CD4-positive, alpha-beta T cell treated with Interleukin-4 for 1 hour (primary cell): ENCODE results near the gene IGSF21.

Experiments
- DNase-seq, 2 donors: peaks; one replicate each; pipeline ENCODE4 v3.0.0-alpha.2; 2020 to 2022

Gene IGSF21

GRCh38 chr1:18271336-18271735, 163.7 kb downstream of the IGSF21 start:
- DNase-seq: no peak

- DNase-seq: no peak
These were observed 171.3 kb downstream of the IGSF21 start for GRCh38 chr1:18278946-18279345.

GRCh38 chr1:18279351-18280074, 171.9 kb downstream of the IGSF21 start:
- DNase-seq: no peak

- no peak for DNase-seq
These were observed 173.4 kb downstream of the IGSF21 start for GRCh38 chr1:18280956-18281355.

GRCh38 chr1:18282851-18283600, 175.4 kb downstream of the IGSF21 start:
- DNase-seq: no peak

DNA sequence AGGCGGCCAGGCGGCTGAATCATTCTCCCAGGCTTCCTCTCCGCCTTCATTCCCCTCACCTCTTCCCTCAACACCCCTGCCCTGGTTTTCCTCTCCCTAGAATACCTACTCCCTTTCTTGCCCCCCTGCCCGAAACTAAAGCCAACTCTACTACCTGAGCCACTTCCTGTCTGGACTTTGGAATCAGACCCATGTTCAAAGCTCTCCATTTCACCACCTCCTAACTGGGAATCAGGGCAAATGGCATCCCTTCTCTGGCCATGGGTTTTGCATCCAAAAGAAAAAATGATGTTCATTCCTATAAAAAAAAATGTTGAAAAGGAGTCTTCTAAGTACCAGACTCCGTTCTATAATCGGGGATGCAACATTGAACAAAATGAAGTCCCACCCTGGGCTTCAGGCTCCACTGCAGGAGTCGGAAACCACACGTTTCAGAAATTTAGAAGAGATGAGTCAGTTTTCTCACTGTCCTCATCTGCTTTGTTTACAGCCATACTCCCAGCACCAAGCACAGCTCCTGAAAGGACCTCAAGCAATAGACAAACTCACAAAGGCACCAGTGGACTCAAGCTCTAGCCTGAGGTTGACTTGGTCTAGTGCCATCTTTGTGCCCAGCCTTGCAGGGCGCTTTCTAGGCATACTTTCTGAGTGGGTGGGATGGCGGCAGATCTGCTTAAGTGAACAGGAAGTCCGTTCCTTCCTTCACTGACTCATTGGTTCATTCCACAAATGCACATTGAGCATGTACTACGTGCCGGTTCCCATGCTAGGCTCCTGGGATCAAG, 176.2 kb downstream of the IGSF21 start:
- no peak for DNase-seq

GRCh38 chr1:18284805-18285537, 177.4 kb downstream of the IGSF21 start:
- no peak for DNase-seq

GRCh38 chr1:18285538-18285924, 177.9 kb downstream of the IGSF21 start:
- no peak for DNase-seq

DNA sequence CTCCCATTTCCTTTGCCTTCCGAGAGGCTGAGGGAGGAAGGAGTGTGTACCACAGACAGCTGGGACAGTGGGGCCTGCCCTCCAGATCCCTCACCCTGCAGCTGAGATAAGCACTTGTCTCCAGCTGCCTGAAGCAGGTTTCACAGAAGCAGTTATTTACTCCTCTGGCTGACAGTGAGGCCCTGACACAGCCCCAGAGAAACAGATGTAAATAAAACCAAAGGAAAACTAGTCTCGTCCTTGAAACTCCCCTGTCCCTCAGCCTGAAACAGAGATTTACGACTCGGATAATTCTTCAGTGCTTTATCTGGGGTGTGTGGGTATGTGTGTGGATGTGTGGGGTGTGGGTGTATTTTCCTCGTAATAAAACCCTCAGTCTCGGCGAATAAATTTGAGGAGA, 181.1 kb downstream of the IGSF21 start:
- DNase-seq: no peak

DNA sequence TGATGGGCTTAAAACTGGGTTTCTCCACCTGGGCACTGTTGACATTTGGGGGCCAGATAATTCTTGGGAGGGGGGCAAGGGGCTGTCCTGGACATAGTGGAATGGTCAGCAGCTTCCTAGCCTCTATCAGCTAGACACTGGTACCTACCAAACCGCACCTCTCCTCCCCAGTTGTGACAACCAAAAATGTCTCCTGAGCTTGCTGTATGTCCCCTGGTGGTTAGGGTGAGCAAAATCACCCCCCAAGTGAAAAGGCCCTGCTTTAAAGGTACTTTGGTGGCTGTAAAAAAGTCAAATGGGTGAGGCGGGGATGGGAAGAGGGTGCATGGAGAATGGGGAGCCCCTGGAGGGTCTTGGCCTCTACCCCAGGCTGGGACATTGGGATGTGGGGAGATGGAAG, 182.0 kb downstream of the IGSF21 start:
- DNase-seq: no peak

- no peak for DNase-seq
These were observed 183.3 kb downstream of the IGSF21 start for GRCh38 chr1:18290740-18291412.

DNA sequence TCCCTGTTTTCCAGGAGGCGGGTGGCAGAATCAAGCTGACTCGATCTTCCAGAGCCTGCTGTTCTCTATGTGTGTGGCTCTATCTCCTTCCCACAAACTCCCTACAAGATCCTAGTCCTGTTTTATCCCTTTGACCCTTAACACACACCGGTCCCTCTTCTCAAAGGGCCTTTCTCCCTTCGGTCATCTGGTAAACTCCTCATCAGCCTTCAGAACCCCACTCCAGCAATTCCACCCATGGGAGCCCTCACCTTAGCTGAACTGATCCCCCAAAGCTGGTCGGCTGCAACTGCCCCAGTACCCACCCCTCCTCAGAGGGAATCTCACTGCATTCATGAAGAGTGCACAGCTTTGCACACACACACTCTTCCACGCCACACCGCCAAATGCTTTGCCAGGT, 184.9 kb downstream of the IGSF21 start:
- no peak for DNase-seq

- no peak for DNase-seq
These were observed 185.7 kb downstream of the IGSF21 start for GRCh38 chr1:18293291-18293690.

DNA sequence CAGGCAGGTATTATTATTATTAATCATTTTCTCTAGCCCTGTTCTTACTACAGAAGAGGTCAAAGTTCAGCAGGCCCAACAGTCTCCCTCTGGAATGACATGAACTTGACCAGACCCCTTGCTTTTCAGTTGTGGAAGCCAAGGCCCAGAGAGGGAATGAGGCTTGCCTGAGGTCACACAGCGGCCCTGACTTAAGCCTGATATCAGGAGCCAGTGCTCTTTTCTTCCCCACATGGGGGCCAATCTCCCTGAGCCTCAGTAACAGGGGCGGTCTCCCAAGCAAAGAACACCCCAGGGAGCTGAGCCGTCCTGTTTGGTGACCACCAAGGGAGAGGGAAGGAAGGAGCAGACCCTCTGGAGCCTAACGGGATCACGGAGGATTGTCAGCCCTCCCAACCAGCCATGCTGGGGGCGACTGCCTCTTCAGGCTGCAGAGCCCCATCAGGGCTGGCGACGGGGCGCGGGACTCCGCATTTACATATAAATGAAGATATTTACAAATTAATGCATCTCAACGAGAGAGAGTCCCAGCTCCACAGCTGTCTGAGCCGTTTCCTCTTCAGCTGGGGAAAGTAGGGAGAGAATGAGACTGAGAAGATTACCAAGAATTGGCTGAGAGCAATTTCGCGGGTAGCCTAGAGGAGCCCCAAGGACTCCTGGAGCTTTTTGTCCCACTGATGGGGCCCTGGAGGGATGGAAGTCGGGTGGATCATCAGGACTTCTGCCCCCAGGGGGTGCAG, 187.0 kb downstream of the IGSF21 start:
- no peak for DNase-seq

- DNase-seq: no peak
These were observed 190.5 kb downstream of the IGSF21 start for GRCh38 chr1:18297896-18298648.

DNA sequence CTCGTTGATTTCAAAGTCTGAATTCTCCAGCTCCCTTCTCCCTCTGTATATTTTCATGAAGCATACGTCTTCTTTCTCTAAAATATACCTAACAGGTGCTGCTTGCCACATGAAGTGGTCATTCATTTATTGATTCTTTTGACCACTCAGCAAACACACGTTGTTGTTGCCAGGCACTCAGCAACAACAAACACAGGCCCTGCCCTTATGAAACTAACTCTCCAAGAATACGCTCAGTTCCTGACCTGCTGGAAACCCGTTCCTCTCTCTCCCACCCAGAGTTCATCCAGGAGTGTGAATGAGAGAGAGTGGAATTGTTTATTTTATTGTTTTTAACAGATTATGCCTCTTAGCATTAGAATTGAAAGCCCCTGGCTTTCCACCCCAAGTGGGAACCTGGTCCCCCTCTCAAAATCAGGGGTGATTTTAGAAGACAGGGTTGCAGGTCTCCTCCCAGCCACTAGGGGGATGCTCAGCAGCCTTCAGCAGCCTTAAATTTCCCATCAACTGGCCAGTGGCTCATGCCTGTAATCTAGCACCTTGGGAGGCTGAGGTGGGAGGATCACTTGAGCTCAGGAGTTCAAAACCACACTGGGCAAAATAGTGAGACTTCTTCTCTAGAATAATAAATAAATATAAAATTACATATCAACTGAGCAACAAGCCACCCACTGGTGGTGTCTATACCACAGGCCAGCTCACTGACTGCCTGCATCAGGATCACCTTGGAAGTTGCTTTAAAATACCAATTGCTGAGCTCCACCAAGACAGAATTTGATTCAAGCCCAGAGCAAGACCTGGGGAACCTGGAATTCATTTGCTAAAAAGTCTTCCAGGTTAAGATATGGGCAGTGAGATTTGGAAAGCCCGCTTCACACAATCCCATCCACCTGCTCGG, 192.1 kb downstream of the IGSF21 start:
- DNase-seq: peak in 1 of 2 donors; percentile 11

GRCh38 chr1:18300376-18300775, 192.8 kb downstream of the IGSF21 start:
- DNase-seq: no peak

GRCh38 chr1:18302788-18303413, 195.3 kb downstream of the IGSF21 start:
- no peak for DNase-seq

DNA sequence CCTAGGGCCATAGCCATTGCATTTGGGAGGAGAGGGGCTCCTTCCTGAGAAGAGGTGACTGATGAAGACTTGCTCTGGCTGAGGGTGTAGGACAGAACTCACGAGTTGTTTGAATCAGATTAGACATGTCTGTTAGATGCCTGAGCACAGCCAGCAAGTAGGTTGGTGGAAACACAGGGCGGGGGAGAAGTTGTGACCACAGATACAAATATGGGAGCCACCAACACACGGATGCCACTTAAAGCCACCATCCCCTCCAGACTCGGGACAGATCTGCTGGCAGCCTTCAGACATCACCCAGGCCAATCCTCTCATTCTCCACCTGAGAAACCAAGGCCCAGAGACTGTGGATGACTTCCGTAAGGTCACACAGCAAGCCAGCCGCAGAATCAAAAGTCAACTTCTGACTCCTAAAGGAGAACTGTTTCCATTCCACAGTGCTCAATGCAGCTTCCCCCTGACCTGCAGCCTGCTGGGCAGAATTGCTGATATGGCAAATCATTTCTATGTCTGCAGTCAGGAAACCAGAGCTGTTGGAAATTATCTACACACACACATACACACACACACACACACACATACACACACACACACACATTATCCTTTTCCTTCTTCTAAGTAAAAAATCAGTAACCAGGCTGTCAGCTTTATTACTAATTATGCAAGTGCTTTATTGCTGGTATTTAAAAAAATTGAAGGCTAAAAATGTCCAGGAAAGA, 196.7 kb downstream of the IGSF21 start:
- DNase-seq: no peak
